Umbilical cord (tissue), 2 donors: ENCODE data around the gene LDLRAP1. TPM values are rescaled to one million over a fixed set of nuclear protein-coding genes. Genes with fewer than 3 reads are reported as not detected.

ENCODE experiments used
- DNase-seq: peaks from one replicate; pipeline ENCODE4 v3.0.0-alpha.2; 2015; ENCODE audit warnings: low spot score
- total RNA-seq: library from RNA; depleted of rRNA; stranded (reverse); fragments of >200 nt; gene quantifications from one replicate; pipeline ENCODE4 v1.2.3, GENCODE V29; 2014; ENCODE audit warnings: low replicate concordance; ENCODE audit not compliant: insufficient read depth

Gene LDLRAP1
- total RNA-seq, 1 donor from 2014 or later: 20.9 TPM

DNA sequence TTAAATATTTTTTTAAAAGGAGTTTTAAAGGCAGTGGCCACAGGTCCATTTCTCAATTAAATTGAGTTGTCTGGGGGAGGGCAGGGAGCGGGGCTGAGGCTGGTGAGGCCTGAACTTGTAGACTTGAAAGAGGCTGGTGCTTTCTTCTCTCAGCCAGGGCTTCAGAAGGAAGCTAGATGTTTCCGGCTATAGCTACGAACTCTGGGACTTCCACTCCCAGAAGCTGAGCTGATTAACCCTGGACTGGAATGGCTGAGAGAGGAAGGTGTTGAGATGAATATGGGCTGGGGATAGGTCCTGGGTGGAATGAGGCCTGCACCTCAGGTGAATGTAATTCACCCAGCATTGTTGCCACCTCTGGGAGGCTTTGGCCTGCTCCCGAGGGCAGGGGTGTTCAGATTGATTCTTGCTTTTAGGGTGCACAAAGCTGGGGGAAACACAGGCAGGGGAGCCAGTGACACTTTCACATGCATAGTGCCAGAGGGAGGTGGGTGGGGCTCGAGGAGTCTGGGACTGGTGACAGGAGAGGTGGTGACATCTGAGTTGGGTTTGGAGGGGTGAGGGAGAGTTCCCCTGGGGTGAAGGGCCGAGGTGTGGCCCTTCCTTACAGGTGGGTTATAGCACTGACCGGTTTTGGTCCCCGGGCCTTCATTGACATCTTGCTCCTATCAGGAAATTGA, 18.2 kb downstream of the LDLRAP1 start:
- DNase-seq: no peak

GRCh38 chr1:25562101-25562927, 18.9 kb downstream of the LDLRAP1 start:
- DNase-seq: peak; percentile 20

- DNase-seq: no peak
Measured at GRCh38 chr1:25562928-25563283, 19.5 kb downstream of the LDLRAP1 start.

GRCh38 chr1:25563330-25564215, 20.2 kb downstream of the LDLRAP1 start:
- no peak for DNase-seq

GRCh38 chr1:25564777-25565574, 21.6 kb downstream of the LDLRAP1 start:
- DNase-seq: peak; percentile 48

- no peak for DNase-seq
Measured at GRCh38 chr1:25565626-25566025, 22.2 kb downstream of the LDLRAP1 start.

GRCh38 chr1:25566176-25566729, 22.8 kb downstream of the LDLRAP1 start:
- DNase-seq: no peak

DNA sequence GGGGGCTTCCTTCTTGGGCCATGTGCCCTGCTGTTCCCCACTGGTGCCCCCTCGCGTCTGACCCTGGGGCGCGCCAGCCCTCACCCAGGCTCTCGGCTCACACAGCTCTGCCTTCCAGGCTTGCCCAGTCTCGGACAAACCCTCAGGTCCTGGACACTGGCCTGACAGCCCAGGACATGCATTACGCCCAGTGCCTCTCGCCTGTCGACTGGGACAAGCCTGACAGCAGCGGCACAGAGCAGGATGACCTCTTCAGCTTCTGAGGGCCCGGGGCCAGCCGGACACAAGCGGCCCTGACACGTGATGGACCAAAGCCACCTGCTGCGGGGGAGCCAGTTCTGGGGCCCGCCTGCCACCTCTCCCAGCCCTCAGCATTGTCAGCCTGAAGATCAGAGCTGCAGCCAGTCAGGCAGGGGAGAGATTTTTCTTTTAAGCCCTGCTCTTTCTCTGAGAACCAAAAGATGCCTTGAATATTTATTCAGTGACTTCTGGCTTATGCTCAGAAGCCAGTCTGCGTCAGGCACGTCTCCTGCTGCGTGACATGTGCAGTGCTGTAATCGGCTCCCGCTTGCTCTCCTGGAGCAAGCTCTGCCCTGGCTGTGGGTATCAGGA, 23.4 kb downstream of the LDLRAP1 start:
- peak; percentile 90 for DNase-seq

DNA sequence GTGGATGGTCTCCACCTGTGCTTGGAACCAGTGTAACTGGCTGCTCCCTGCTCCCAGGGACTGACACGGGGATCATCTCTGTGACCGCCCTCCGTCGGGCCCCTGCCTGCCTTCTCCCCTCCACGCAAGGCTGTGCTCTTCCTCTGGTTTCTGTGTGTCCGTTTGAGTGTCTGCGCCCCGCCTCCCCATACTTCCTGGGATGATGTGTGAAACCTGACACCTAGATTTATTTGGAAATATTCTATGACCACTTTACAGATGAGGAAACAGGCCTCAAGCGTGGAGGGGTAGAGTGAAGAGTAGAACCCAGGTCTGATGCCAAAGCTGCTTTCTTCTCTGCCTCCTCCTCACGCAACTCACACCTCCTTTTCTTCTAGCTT, 24.3 kb downstream of the LDLRAP1 start:
- DNase-seq: no peak

GRCh38 chr1:25568090-25568833, 24.9 kb downstream of the LDLRAP1 start:
- peak; percentile 78 for DNase-seq

GRCh38 chr1:25568834-25569596, 25.6 kb downstream of the LDLRAP1 start:
- peak; percentile 90 for DNase-seq

- DNase-seq: peak; percentile 92
Measured at GRCh38 chr1:25569597-25570396, 26.4 kb downstream of the LDLRAP1 start.

- no peak for DNase-seq
Measured at GRCh38 chr1:25570798-25571521, 27.6 kb downstream of the LDLRAP1 start.

- DNase-seq: no peak
Measured at GRCh38 chr1:25571522-25571970, 28.1 kb downstream of the LDLRAP1 start.

GRCh38 chr1:25572107-25572506, 28.7 kb downstream of the LDLRAP1 start:
- DNase-seq: no peak

DNA sequence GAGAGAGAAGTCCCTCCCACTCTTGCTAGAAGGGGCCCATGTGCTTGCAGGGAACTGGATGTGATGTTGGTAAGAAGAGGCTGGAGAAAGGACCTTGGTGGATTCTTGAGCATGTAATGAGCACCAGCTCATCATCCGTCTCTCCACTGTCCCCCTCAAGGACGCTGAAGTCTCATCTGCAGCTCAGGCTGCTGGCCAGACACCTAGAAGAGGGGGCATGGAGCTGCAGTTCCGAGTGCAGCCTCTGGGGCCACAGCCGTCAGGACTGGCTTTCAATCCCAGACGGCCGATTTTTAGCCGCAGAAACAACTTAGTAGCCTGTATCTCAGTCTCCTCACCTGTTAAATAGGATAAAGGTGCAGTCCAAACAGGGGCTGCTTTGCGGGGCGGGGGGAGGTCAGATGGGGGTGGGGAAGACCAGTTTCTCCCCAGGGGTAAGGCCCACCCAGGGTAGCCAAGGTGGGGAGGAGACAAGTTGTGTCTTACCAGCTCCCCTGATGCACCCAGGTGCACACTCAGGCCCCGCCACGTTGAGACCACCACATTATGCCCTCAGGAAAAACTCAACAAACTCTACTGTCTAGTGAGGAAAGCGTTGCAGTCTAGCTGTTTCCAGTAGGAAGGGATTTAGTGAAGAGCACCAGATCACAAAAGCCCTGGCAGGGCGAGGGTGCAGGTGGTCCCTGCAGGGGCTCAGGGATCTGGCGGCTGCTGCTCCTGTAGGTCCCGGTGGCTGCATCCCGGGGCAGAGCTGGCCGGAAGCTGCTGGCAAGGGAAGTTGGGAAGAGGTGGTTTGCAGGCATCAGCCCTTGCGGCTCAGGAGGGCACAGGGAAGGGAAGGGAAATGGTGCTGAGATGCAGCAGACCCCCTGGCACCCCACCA, 29.5 kb downstream of the LDLRAP1 start:
- no peak for DNase-seq

DNA sequence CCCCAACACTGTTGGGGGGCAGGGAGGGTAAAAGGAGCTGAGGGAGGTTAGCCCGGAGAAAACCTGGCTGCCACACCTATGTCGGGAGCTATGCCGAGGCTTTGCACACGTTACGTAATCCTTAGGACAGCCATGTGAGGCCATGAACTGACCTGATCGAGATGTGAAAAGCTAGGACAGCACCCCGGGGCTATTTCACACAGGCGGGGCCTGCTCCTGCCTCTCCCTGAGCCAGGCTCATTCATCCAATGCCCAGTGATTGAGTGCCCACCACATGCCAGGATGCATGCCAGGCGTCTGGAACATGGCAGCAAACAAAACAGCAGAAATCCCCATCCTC, 30.2 kb downstream of the LDLRAP1 start:
- DNase-seq: no peak
